Ovary (tissue), 9 donors: ENCODE data around the gene ICE1. TPM values are rescaled to one million over a fixed set of nuclear protein-coding genes. Genes with fewer than 3 reads are reported as not detected.
"Not testable (repeated sequence)": the region's sequence is repeated elsewhere in the genome, so short reads cannot be mapped to it uniquely, and the experiment has no call there.

Experiments
- DNase-seq, 5 donors: peaks; one replicate each; pipeline ENCODE4 v3.0.0-alpha.2; 2019 to 2020
- H3K27ac ChIP-seq, 2 donors: fragments of 200-600 bp; one replicate each; pipeline versions ENCODE4 v1.5.1 to v1.8.0; 2019 to 2022
- H3K27me3 ChIP-seq: fragments of 200-600 bp; one replicate; pipeline ENCODE4 v1.8.0; 2022
- H3K36me3 ChIP-seq: fragments of 200-600 bp; sonication (generic); one replicate; pipeline ENCODE4 v1.5.1; 2019
- H3K4me1 ChIP-seq: one replicate; pipeline ENCODE4 v1.8.1; 2013; ENCODE audit warnings: mild to moderate bottlenecking, moderate library complexity; ENCODE audit not compliant: insufficient read depth
- H3K4me3 ChIP-seq: fragments of 200-600 bp; sonication (generic); one replicate; pipeline ENCODE4 v1.5.1; 2017
- H3K9me3 ChIP-seq, 2 donors: fragments of 200-600 bp in 1 of 2; sonication (generic) in 1 of 2; one replicate each; pipeline versions ENCODE4 v1.5.1 to v1.8.1; 2013 to 2019; ENCODE audit warnings: mild to moderate bottlenecking in 1 of 2, moderate library complexity in 1 of 2
- EP300 ChIP-seq: sonication (generic); formaldehyde crosslinking; IDR thresholded peaks from one replicate; pipeline ENCODE4 v1.6.1; 2017; ENCODE audit warnings: antibody characterized with exemption
- POLR2A ChIP-seq: fragments of 450-650 bp; IDR thresholded peaks from one replicate; pipeline ENCODE4 v1.6.1; 2017; ENCODE audit warnings: antibody characterized with exemption, mild to moderate bottlenecking, moderate library complexity
- WGBS, 3 donors: extraction: QIAGEN DNeasy Blood & Tissue Kit in 1 of 3; methylation state at CpG; one replicate each; pipeline versions ENCODE4 v1.1.5 to v1.1.7; 2013 to 2017; 5-methylcytosine and 5-hydroxymethylcytosine counted together
- intact Hi-C, 4 donors: fragments of 100-400 bp; cut with DNase I; formaldehyde crosslinking; loops; one replicate each; pipeline versions ENCODE4 v1.11.0 to v1.15.1; 2022 to 2023
- polyA plus RNA-seq, 2 donors: library from polyadenylated mRNA; stranded (reverse); fragments of 200-250 nt in 1 of 2; fragments of 350-450 nt in 1 of 2; fragmentation: Illumina TruSeq in 1 of 2; extraction: RNeasy Lipid Tissue Mini Kit (QIAGEN cat#74804) in 1 of 2; gene quantifications; one replicate each; pipeline ENCODE4 v1.2.3, GENCODE V29; 2013 to 2014
- total RNA-seq, 7 donors: library from RNA; depleted of rRNA in 2 of 7; stranded (reverse); fragments of >200 nt in 2 of 7; fragmentation: NEBNext Ultra II Directional in 3 of 7; extraction: Animal tissue kit (Norgen Biotek cat#: 25700) in 3 of 7; gene quantifications; one replicate each; pipeline versions ENCODE4 v1.1.0 to v1.2.4, GENCODE V29; 2016 to 2023
- TF ChIP-seq, protein P1 (sequence below), 3 donors: fragments of 450-650 bp in 2 of 3; fragments of 200-600 bp in 1 of 3; IDR thresholded peaks; one replicate each; pipeline versions ENCODE4 v1.5.1 to v1.8.0; 2016 to 2022; ENCODE audit warnings: antibody characterized with exemption in 3 of 3, mild to moderate bottlenecking in 1 of 3
- donor health status: DM: no; HTN: no; CAD: no; lungs with moderate emphysema.
- donor health status: DM: no; HTN: no; CAD: no.
- donor health status: Bipolar disorder and iron deficiency.
- donor health status: DM: yes; HTN: yes; CAD: no.
- donor health status: DM: no; HTN: no; CAD: no.
- donor health status: DM: yes; HTN: yes; CAD: no.

Gene ICE1
- total and polyA plus RNA-seq, 9 donors = 10.7 to 38.0 (median 30.5) TPM

DNA sequence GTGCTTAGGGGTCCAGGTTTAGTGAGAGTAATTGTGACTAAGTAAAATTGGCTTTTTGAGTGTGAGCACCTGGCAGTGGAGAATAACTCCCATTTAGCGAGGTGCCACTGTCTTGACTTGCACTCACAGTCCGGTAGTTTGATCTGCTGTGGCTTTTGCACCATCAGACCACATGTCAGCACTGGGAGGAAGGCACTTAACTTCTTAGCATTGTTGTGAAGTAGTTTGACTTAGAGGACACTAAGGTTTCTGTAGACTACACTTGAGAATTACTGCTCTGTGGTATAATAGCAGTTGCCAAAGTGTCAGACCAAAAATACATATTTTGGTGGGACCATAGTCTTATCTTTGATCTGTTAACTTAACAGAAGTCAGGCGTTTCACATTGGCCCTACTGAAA, 63.6 kb downstream of the ICE1 start:
- H3K9me3 ChIP-seq = no peaks in the 10 kb centered on the region
- DNase-seq = no peak
- intact Hi-C loops = no loop called here
- H3K36me3 ChIP-seq = no peaks in the 10 kb centered on the region
- H3K27me3 ChIP-seq = no peaks in the 10 kb centered on the region
- H3K4me3 ChIP-seq = no peak overlapping the region
- 77 to 85% (median 82%) methylated on average over 3 of the region's 3 CpGs for WGBS, 3 donors
- TF ChIP-seq, protein P1, sequence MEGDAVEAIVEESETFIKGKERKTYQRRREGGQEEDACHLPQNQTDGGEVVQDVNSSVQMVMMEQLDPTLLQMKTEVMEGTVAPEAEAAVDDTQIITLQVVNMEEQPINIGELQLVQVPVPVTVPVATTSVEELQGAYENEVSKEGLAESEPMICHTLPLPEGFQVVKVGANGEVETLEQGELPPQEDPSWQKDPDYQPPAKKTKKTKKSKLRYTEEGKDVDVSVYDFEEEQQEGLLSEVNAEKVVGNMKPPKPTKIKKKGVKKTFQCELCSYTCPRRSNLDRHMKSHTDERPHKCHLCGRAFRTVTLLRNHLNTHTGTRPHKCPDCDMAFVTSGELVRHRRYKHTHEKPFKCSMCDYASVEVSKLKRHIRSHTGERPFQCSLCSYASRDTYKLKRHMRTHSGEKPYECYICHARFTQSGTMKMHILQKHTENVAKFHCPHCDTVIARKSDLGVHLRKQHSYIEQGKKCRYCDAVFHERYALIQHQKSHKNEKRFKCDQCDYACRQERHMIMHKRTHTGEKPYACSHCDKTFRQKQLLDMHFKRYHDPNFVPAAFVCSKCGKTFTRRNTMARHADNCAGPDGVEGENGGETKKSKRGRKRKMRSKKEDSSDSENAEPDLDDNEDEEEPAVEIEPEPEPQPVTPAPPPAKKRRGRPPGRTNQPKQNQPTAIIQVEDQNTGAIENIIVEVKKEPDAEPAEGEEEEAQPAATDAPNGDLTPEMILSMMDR (IDR thresholded peaks at IDR 0.05) = no peak
- TF ChIP-seq POLR2A = no peak
- no peak for TF ChIP-seq EP300
- H3K4me1 ChIP-seq = no peaks in the 10 kb centered on the region
- no peak overlapping the region for H3K27ac ChIP-seq

DNA sequence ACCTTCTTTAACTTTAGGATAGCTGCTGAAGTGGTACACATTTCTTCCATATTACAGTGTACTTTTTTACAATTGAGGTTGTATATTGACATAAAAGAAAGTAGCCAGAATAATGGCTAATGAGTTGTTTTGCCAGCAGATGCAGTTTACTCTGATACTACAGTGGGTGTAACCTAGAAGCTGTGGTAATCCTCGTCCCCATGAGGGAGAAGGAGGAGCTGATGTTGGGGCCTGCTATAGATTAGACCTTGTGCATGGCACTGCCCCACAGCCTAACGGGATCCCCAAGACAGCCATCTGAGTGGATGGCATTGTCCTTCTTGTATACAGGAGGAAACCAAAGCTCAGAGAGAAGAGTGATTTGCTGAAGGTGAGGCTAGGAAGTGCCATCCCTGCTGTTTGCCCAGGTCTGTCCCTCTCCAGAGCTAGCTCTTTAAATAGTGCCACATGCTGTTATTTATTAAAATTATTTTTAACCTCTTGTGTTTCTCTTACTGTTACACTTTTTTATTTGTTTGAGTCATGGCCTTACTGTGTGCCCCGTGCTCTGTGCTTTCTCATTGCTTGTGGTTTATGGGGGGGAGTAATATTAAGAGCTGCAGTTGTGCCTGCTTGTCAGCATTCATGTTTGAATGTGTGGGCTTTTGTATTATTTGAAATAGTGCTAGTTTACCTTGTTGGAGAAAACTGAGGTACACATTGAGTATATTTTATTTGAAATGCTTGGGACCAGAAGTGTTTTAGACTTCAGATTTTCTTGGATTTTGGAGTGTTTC, 65.3 kb downstream of the ICE1 start:
- WGBS, 3 donors = 57 to 69% (median 66%) methylated on average over 3 of the region's 3 CpGs
- H3K4me1 ChIP-seq = no peaks in the 10 kb centered on the region
- no peaks in the 10 kb centered on the region for H3K9me3 ChIP-seq
- no peak overlapping the region for H3K27ac ChIP-seq
- no peak overlapping the region for H3K4me3 ChIP-seq
- TF ChIP-seq, protein P1 (IDR thresholded peaks at IDR 0.05) = no peak
- TF ChIP-seq EP300 (no peak), POLR2A (no peak)
- DNase-seq = no peak
- no peaks in the 10 kb centered on the region for H3K27me3 ChIP-seq
- intact Hi-C loops = no loop called here
- H3K36me3 ChIP-seq = no peaks in the 10 kb centered on the region

DNA sequence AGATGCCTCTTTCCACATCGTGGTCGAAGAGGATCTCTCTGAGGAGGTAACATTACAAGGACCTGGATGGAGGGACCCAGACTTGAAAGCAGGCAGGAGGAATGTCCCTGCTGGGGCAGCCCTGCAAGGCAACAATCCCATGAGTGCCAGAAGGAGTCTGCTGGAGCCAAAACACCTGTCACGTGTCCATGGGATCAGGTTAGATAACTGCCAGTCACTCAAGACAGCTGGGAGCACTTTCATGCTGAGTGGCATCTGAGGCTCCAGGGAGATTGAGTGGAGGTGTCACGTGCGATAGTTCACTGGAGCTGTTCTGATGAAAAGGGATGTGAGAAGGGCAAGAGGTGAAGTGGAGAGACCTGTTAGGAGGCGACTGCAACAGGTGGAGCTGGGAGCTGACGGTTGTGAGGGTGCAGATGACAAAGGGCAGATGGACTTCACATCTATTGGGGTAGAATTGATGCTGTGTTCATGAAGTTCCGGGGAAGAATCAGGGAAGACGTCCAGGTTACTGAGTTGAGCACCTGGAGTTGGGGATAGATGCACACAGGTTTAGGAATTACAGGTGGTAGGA, 68.4 kb downstream of the ICE1 start:
- Histone ChIP-seq H3K27ac (no peak overlapping the region), H3K9me3 (no peaks in the 10 kb centered on the region), H3K4me1 (peaks cover 2% of the 10 kb centered on the region), H3K36me3 (no peaks in the 10 kb centered on the region), H3K27me3 (no peaks in the 10 kb centered on the region), H3K4me3 (no peak overlapping the region)
- DNase-seq = no peak
- intact Hi-C loops = loop anchor here in 2 of 4 donors (10.0 kb wide), 3 partner anchors 394 to 1254 kb away; no protein-coding TSS in a partner anchor
- TF ChIP-seq EP300 = no peak
- TF ChIP-seq, protein P1 (IDR thresholded peaks at IDR 0.05) = no peak
- no peak for TF ChIP-seq POLR2A
- 71 to 73% (median 73%) methylated on average over 9 of the region's 9 CpGs for WGBS, 3 donors

DNA sequence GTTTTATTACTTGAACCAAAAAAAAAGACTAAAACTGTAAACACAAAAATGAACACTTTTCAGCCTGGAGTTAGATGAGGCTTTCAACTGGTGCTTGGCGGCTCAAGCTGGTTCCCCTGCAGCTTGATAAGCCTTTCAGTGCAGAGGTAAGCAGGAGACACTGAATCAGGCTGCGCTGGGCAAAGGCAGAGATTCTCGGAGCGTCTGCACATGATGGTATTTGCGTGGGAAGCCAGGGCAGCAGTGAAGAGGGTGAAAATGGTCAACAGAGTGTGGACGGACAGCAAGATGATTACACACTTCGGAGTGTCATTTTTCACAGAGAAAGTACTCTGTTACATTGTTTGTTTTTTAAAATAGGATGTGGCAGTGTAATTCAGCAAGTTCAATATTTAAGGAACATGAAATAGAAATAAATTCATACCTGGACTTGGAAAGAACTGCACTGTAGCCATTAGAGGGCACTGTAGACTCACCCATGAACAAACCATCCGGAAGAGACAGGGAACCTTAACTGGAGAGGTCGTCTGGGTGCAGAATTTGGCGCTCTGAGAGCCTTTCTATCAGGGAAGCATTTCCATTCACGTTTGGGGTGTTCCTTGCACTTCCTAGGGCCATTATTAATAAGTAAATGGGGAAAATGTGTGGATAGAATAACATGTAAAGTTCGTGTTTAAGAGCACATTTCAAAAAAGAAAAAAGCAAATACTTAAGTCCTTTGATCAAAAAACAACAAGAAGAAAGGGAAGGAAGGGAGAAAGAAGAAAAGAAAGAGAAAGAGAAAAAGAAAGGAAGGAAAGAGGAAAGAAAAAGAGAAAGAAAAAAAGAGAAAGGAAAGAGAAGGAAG, 69.8 kb downstream of the ICE1 start:
- Histone ChIP-seq H3K36me3 (no peaks in the 10 kb centered on the region), H3K9me3 (no peaks in the 10 kb centered on the region), H3K27me3 (no peaks in the 10 kb centered on the region), H3K4me1 (peaks cover 2% of the 10 kb centered on the region), H3K4me3 (no peak overlapping the region), H3K27ac (no peak overlapping the region)
- intact Hi-C loops = loop anchor here in 2 of 4 donors (10.0 kb wide), 3 partner anchors 392 to 1252 kb away; no protein-coding TSS in a partner anchor
- WGBS, 3 donors = 5 to 13% (median 6%) methylated on average over 12 of the region's 12 CpGs
- no peak for DNase-seq
- TF ChIP-seq EP300 = no peak
- no peak for TF ChIP-seq POLR2A
- TF ChIP-seq, protein P1 (IDR thresholded peaks at IDR 0.05) = peak in 2 of 3 donors; percentile 22 to 26

DNA sequence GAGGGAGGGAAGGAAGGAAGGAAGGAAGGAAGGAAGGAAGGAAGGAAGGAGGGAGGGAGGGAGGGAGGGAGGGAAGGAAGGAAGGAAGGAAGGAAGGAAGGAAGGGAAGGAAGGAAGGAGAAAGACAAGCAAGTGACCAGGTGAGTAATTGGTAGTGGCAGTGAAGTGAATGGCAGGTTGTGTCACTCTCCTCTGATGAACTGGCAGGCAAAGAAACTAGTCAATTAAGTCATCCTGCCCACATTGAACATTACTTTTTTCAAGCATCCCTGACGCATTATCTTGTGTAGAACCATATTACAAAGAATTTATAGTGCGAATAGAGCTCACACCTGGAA, 70.4 kb downstream of the ICE1 start:
- H3K36me3 ChIP-seq, H3K27ac ChIP-seq, H3K4me3 ChIP-seq, DNase-seq, H3K4me1 ChIP-seq, H3K27me3 ChIP-seq, H3K9me3 ChIP-seq: not testable (repeated sequence)
- 93 to 97% (median 96%) methylated on average over 2 of the region's 2 CpGs for WGBS, 3 donors
- intact Hi-C loops = loop anchor here in 2 of 4 donors (10.0 kb wide), 3 partner anchors 392 to 1252 kb away; no protein-coding TSS in a partner anchor
